GM19397 (cell line): Measurements from ENCODE around the gene IER2.
"Not testable (repeated sequence)": the region's sequence is repeated elsewhere in the genome, so short reads cannot be mapped to it uniquely, and the experiment has no call there.

Experiments
- ATAC-seq: cut with Tn5 transposase; IDR thresholded peaks from one replicate; pipeline ENCODE4 v1.9.1; 2021; ENCODE audit warnings: mild to moderate bottlenecking, moderate library complexity; ENCODE audit not compliant: unreplicated experiment

The IER2 gene

DNA sequence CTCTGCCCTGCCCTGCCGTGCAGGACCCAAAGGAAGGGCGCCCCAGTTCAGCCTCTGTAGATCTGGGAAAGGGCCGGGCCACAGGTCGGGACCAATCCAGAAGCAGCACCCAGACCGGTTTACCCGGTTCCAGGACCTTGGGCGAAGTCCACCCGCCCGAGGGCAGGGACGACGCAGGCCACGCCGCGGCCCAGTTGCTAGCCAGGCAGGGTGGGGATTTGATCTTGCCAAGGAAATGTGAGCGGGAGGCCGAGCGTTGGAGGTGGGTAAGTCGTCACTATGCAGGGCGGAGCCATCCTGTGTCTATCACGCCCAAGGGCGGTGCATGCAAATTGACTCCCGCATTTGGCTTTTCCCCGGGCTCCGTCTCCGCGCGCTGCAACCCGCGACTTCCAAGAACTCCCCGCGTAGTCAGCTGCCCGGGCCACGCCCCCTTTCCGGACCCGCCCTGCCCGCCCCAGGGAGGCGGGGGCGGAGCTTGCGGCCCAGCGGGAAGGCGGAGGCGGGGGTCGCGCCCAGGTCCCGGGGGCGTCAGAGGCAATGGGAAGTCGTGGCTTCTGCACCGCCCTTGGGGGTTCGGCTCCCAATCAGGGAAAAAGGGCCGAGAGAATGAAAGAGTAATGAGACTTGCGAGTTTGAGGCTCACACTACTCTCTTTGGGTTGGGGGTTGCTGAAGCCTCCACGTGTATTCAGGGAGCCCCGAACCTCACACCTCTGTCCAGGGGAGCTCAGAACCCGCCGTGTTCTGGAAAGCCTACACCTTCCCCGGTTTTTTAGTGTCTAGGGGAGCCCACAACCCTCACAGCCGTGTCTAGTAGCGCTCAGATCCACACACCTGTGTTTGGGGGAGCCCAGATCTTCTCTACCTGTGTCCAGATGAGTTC is 12.8 kb downstream of the IER2 start:
- ATAC-seq: no peak

DNA sequence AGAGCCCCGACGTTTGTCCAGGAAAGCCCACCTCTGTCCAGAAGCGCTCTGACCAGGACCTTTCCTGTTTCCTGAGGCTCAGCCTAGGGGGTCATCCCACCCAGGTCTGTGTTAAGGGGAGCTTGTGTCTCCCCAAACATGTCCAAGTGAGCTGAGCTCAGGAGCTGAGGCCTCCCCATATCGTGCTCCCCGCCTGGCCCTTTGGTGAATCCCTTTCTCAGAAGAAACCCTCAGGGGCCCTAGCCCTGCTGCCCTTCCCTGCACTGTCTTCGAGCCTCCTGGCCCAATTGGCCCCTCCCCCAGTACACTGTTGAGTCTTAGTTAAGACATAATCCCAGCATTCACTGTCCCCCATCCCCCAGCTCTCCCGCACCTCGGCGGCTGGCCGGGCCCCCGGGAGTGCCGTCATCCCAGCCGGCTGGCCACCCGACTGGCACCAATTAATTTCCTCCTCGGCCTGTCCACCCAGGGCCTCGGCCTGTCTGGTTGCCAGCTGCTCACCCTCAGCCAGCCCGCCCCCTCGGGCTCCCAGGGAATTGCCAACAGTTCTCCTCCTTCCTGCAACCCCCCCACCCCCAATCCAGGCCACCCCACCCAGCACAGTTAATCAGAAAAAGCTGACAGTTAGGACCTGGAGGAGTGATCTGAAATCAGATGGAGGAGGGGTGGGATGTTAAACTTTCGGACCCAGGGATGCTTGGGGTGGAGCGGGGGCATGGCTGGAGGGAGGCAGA is 13.6 kb downstream of the IER2 start:
- ATAC-seq: no peak

GRCh38 chr19:13164343-13165161 is 14.3 kb downstream of the IER2 start:
- ATAC-seq: no peak

DNA sequence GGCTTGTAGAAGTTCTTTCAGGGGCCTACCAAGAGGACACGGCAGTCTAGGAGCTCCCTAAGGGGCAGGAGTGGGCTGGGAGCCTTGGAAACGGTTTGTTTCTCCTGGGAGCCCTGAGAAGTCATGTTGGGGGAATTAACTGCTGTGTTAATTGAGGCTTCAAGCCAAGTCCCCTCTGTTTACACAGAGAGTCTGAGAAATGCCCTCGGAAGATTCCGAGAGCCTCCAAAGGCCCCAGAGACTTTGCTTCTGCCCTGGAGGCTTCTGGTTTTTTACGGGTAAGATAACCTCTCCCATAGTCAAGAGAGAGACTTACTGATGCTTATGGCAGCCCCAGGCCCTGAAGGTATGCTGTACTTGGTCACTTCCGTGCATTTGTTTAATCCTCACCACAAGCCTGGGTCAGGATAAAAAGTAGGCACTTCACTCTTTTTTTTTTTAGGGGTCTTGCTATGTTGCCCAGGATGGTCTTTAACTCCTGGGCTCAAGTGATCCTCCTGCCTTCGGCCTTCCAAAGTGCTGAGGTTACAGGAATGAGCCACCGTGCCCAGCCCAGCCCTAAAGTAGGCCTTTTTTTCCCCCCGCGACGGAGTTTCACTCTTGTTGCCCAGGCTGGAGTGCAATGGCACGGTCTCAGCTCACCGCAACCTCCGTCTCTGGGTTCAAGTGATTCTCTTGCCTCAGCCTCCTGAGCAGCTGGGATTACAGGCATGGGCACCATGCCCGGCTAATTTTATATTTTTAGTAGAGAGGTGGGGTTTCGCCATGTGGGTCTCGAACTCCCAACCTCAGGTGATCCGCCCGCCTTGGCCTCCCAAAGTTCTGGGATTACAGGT is 15.2 kb downstream of the IER2 start:
- ATAC-seq: no peak

- not testable (repeated sequence) for ATAC-seq
Measured at GRCh38 chr19:13166151-13166550, 15.9 kb downstream of the IER2 start.

- no peak for ATAC-seq
Measured at GRCh38 chr19:13169769-13170168, 19.6 kb downstream of the IER2 start.

DNA sequence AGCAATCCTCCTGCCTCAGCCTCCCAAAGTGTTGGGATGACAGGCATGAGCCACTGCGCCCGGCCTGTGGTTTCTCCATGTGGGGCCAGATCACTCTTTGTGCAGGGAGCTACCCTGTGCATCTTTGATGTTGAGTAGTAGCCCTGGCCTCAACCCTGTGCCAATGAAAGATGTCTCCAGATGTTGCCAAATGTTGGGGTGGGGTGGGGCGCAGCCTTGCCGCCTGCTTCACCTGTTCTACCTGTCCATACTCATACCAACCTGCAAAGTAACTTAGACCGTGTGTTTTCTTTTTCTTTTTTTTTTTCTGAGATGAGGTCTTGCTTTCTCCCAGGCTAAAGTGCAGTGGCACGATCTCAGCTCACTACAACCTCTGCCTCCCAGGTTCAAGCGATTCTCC is 20.9 kb downstream of the IER2 start:
- no peak for ATAC-seq

- no peak for ATAC-seq
Measured at GRCh38 chr19:13172346-13173138, 22.3 kb downstream of the IER2 start.

DNA sequence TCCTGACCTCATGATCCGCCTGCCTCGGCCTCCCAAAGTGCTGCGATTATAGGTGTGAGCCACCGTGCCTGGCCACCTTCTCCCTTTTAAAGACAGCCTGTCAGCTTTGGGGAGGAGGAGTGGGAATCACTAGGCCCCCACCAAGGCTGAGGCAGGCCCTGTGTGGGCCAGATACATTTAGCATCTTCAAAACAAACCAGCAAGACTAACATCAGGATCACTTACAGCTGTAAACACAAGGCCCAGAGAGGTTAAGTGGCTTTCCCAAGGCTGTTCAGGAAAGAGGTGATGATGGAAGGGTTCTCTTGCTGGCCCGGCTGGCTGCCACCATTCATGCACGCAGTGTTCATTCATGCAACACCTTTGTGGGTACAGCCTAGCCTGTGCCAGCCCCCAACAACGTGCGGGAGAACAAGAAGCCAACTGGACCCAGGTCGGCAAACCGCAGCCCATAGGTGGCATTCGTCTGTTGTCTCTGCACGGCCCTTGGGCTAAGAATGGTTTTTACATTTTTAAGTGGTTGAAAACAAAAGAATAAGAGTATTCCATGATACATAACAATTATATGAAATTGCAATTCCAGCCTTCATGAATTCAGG is 23.0 kb downstream of the IER2 start:
- ATAC-seq: no peak

GRCh38 chr19:13176345-13176744 is 26.1 kb downstream of the IER2 start:
- ATAC-seq: no peak

- ATAC-seq: not testable (repeated sequence)
Measured at GRCh38 chr19:13177584-13177983, 27.4 kb downstream of the IER2 start.

DNA sequence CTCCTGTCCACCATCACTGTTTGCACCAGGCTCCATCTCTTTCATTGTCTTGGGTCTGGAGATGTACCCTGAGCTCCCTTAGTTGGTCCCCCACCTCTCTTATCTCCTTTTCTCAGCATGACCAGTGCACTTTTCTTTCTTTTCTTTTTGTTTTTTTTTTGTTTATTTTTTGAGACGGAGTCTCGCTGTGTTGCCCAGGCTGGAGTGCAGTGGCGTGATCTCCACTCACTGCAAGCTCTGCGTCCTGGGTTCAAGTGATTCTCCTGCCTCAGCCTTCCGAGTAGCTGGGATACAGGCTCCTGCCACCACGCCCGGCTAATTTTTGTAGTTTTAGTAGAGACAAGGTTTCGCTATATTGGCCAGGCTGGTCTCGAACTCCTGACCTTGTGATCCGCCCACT is 28.1 kb downstream of the IER2 start:
- not testable (repeated sequence) for ATAC-seq

DNA sequence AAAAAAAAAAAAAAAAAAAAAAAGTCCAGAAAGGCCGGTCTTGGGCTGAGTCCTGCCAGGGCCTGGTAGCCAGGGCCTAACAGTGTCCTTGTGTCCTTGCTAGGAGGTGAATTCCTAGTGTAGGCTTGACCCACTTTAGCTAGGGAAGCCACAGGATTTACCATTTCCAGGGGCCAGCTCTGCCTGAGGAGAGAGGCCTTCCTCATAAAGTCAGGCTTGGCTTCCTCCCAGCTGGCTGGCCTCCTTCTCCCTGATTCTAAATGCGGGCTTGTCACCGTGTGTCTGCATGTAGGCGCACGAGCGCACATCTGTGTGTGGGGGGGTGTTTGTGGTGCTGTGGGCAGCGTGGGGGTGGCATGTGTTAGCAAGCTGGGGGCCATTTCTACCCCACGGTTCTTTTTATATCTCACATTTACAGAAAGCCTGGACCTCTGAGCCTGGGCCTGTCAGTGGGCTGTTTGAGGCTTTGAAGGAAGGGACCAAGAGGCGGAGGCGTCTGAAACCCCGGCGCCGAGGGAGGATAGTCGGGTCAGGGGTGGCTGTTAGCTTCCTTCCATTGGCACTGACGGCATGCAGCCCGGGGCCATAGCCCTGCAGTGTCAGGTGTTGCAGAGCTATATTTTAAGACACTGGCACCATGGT is 31.7 kb downstream of the IER2 start:
- no peak for ATAC-seq

- ATAC-seq: not testable (repeated sequence)
Measured at GRCh38 chr19:13184926-13185325, 34.7 kb downstream of the IER2 start.

GRCh38 chr19:13185763-13186657 is 35.8 kb downstream of the IER2 start:
- not testable (repeated sequence) for ATAC-seq

DNA sequence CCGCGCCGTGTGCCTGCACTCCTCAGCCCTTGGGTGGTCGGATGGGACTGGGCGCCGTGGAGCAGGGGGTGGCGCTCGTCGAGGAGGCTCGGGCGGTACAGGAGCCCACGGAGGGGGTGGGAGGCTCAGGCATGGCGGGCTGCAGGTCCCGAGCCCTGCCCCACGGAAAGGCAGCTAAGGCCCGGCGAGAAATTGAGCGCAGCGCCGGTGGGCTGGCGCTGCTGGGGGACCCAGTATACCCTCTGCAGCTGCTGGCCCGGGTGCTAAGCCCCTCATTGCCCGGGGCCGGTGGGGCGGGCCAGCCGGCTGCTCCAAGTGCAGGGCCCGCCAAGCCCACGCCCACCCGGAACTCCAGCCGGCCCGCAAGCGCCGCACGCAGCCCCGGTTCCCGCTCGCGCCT is 36.5 kb downstream of the IER2 start:
- ATAC-seq: not testable (repeated sequence)

GRCh38 chr19:13187419-13187818 is 37.2 kb downstream of the IER2 start:
- ATAC-seq: no peak

- no peak for ATAC-seq
Measured at GRCh38 chr19:13189600-13189999, 39.4 kb downstream of the IER2 start.
